HG03103 (cell line): ENCODE measurements around the gene OTUB2.

Experiments
- ATAC-seq: cut with Tn5 transposase; IDR thresholded peaks from one replicate; pipeline ENCODE4 v1.9.1; 2021; ENCODE audit warnings: low read depth; ENCODE audit not compliant: unreplicated experiment

The OTUB2 gene

GRCh38 chr14:93996130-93996695, 29.9 kb upstream of the OTUB2 start:
- no peak for ATAC-seq

DNA sequence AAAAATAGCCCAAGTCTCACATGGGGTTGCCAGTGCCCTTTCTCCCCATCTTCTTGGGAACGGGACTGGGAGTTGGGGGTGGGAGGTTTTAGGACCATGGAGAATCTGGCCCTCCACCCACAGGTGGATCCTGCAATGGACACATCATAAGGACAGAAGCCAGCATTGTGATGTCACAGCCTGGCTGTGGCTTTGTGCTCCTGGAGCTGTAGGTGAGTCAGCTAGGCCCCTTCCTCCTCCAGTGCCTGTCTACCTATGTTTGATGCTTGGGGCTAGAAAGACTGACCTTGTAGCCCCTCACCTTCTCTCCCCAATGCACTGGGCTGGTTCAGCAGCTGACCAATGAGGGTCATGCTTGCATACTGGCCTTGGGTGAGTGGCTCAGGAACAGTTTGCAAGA, 29.1 kb upstream of the OTUB2 start, which contains the start of gene CCDC197:
Gene CCDC197 (plus strand): TSS at position 220 of the 400 bp plus-strand sequence. CDS start 831 bp downstream, outside the sequence.
- no peak for ATAC-seq

GRCh38 chr14:93997916-93998870, 27.9 kb upstream of the OTUB2 start:
- ATAC-seq: no peak

DNA sequence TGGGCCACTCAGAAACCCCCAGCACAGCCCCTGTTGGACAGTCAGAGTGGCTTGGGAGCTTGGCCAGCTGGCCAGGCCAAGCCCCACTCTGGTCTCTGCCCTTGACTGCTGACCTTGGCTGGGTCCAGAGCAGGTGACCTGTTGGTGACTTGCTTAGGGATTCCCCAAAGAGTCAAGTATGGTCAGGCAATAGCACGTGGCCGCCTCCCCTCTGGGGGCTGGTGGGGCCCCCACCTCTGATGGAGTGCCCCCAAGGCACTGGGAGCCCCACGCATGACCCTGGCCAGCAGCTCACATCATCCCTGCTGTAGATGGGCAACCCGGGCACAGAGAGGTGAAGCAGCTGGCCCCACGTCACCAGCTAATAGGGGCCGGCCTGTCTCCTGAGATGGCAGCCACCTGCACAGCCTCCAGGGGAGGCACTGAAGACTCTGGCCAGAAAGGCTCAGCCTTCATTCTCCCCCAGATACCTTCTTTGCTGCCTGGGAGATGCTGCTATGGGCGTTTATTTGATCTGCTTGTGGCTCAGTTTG, 27.2 kb upstream of the OTUB2 start:
- ATAC-seq: no peak

DNA sequence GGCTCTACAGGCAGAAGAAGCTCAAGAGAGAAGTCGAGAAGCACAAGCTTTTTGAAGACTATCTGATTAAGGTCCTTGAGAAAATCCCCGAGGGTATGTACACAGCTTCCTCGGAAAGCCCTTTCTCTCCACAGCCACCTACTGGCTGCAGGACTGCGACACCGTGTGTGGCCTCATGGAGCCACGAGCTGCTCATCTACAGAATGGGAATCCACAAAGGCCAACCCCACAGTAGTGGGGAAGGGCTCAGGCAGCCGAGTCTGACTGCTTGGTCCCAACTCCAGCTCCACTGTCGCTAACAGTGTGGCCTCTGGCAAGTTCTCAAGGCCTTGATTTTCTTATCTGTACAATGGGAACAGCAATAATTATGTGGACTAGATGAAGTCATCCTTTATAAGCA, 26.6 kb upstream of the OTUB2 start:
- ATAC-seq: no peak

- no peak for ATAC-seq
Observed at GRCh38 chr14:94000267-94000666, 25.9 kb upstream of the OTUB2 start.

DNA sequence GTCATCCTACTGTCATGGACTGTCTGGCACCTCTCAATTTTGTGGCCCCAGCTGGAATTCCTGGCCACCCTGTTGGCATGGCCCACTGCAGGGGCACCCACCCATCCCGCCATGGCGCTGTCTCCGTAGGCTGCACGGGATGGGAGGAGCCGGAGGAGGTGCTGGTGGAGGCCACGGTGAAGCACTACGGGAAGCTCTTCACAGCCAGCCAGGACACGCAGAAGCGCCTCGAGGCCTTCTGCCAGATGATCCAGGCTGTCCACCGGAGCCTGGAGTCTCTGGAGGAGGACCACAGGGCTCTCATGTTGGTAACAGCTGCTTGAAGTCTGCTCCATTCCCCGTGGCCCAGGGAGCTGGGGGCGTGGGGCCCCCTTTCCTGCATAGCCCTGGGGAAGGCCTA, 25.1 kb upstream of the OTUB2 start:
- no peak for ATAC-seq

GRCh38 chr14:94001501-94002396, 24.4 kb upstream of the OTUB2 start:
- ATAC-seq: no peak

GRCh38 chr14:94003397-94003796, 22.7 kb upstream of the OTUB2 start:
- no peak for ATAC-seq

- no peak for ATAC-seq
Observed at GRCh38 chr14:94004015-94004414, 22.1 kb upstream of the OTUB2 start.

DNA sequence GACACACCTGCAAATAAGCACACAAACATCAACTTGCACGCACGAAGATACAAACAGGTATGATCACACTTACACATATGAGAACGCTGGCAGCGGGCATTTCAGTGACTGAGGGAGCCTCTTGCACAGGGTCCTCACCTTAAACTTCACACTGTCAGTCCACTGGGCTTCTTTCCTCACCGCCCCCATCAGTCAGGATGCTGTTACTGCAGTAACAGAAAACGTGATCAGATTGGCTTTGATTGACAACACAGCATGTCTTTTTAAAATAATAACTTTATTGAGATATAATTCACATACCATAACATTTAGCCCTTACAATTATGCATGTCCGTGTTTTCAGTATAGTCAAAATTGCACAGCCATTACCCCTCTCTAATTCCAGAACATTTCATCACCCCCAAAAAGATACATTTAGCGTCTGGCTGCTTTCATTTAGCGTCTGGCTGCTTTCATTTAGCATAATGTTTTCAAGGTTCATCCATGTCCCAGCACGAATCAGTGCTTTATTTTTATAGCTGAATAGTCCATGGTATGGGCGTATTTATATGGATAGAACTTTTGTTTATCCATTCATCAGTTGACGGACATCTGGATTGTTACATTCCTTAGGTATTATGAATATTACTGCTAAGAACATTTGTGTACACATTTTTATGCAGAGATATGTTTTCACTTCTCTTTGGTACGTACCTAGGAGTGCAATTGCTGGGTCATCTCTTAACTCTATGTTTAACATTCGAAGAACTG, 20.6 kb upstream of the OTUB2 start:
- ATAC-seq: no peak

GRCh38 chr14:94008234-94008633, 17.9 kb upstream of the OTUB2 start:
- no peak for ATAC-seq

GRCh38 chr14:94009767-94010166, 16.4 kb upstream of the OTUB2 start:
- ATAC-seq: no peak

- ATAC-seq: no peak
Observed at GRCh38 chr14:94010625-94011024, 15.5 kb upstream of the OTUB2 start.

DNA sequence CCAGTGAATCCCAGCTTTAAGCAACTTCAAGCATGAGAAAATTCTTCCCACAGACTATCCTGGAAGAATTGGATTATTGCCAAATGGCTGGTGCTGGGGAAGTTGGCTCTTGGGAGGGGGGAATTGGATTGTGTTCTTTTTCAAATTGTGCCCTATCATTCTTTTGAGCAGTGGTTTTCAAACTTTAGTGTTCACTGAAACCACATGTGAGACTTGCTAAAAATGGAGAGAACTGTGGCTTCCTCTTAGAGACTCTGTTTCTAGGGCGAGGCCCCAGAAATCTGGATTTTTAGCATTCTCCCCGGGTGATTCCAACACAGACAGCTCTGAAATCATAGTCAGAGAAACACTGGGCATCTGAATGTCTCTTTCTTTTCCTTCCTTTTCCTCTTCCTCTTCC, 14.3 kb upstream of the OTUB2 start:
- no peak for ATAC-seq

DNA sequence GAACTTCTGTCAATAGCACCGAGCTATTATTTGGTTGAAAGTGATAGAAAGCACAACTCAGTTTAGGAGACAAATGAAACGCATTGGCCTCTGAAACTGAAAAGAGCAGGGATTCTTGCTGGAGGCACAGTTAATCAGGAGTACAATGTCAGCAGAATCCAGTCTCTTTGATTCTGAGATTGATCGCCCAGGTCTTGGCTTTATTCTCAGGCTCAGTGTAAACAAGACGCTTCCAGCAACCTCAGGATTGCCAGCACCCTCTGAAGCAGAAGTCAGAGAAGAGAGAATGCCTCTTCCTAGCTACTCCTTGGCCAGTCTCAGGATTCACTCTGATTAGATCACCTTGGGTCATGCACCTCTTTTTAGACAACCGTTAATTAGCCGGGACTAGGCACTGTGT, 11.8 kb upstream of the OTUB2 start:
- ATAC-seq: no peak

DNA sequence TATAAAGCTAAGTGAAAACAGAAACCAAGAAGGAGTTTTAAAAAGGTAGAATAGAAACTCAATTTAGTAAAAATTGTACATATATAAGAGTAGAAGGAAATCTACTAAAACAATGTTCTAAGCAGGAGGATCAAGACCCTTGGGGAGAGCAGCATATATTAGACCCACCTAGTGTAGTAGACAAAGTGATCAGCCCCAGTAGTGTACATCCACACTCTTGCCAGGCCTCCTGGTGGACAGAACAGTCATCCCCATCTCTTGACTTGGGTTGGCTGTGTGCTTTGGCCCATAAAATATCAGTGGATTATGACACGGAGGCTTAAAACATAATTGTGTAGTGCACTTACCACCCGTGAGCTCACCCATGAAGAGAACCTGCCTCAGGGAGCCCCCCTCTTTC, 10.9 kb upstream of the OTUB2 start:
- ATAC-seq: no peak

DNA sequence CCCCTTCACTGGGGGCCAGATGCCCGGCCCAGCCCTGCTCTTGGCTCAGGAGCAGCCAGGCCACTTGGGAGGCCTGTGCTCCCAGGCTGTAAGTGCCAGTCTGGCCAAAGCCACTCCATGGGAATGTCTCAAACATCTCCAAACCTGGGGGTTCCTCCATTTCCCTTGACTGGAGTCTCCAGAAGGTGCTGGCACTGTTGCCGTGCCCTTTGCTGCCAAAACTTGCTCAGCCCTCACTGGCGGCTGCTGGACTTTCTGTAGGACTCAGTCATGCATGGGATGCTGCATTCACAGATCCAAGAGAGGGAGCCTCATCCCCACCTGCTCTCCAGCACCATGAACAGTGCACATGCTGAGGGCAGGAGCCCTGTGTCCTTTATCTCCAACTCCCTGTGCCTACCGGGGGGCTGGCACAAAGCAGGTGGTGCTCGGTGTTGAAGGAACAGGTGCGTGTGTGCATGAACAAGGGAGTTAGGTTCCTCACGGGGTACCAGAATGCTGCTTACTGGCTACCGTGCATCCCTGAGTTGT, 9.6 kb upstream of the OTUB2 start:
- no peak for ATAC-seq

GRCh38 chr14:94018308-94018707, 7.8 kb upstream of the OTUB2 start:
- ATAC-seq: no peak

DNA sequence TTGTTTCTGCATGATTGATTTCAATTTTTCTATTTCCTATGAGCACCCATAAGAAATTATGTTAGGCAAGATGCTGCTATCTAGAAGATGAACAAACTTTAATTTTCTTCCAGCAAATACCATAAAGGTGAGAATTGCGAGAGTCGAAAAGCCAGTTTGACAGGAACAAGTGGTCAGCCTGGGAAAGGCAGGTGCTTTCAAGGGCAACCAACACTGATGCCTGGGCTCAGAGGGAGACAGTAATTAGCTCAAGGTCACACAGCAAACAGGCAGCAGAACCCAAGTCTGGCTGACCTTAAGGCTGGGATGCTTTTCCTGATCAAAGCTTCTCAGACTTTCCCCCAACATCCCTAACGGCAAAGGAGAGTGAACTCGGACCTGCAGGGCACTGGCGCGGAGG, 6.8 kb upstream of the OTUB2 start:
- ATAC-seq: no peak
